Small intestine (tissue), 7 donors: ENCODE data around the gene BHLHE40. TPM values are rescaled to one million over a fixed set of nuclear protein-coding genes. Genes with fewer than 3 reads are reported as not detected.

Experiments
- DNase-seq, 2 donors: peaks; one replicate each; pipeline versions ENCODE4 v3.0.0 to v3.0.0-alpha.2; 2013
- FAIRE-seq: peaks from 2 replicates; lab custom pipeline; 2012; peaks lifted over from hg19 to GRCh38; lab: Jason Lieb, UNC
- H3K27ac ChIP-seq, 3 donors: one replicate each; pipeline ENCODE4 v1.5.1; 2013; ENCODE audit warnings: low read length in 2 of 3, mild to moderate bottlenecking in 2 of 3, control low read depth in 1 of 3, inconsistent platforms in 1 of 3, low read depth in 1 of 3, moderate library complexity in 1 of 3
- H3K27me3 ChIP-seq, 3 donors: one replicate each; pipeline ENCODE4 v1.6.1; 2013; ENCODE audit warnings: low read length in 3 of 3, inconsistent platforms in 1 of 3; ENCODE audit not compliant: control insufficient read depth in 3 of 3, insufficient read depth in 3 of 3
- H3K36me3 ChIP-seq, 3 donors: one replicate each; pipeline ENCODE4 v1.6.1; 2013; ENCODE audit warnings: low read length in 3 of 3, inconsistent platforms in 1 of 3, low read depth in 1 of 3, mild to moderate bottlenecking in 1 of 3, moderate library complexity in 1 of 3; ENCODE audit not compliant: control insufficient read depth in 3 of 3, insufficient read depth in 2 of 3
- H3K4me1 ChIP-seq, 3 donors: one replicate each; pipeline ENCODE4 v1.6.1; 2013; ENCODE audit warnings: low read length in 2 of 3, inconsistent platforms in 1 of 3, low read depth in 1 of 3, mild to moderate bottlenecking in 1 of 3, moderate library complexity in 1 of 3; ENCODE audit not compliant: control insufficient read depth in 3 of 3, insufficient read depth in 2 of 3
- H3K4me3 ChIP-seq, 3 donors: one replicate each; pipeline ENCODE4 v1.5.1; 2013; ENCODE audit warnings: low read length in 3 of 3, control low read depth in 1 of 3, inconsistent platforms in 1 of 3, low read depth in 1 of 3, mild to moderate bottlenecking in 1 of 3, moderate library complexity in 1 of 3
- H3K9me3 ChIP-seq, 2 donors: one replicate each; pipeline ENCODE4 v1.6.1; 2013; ENCODE audit warnings: low read depth in 1 of 2, low read length in 1 of 2; ENCODE audit not compliant: control insufficient read depth in 2 of 2, insufficient read depth in 1 of 2
- WGBS, 3 donors: extraction: QIAGEN DNeasy Blood & Tissue Kit; methylation state at CpG; one replicate each; pipeline ENCODE4 v1.1.7; 2013; 5-methylcytosine and 5-hydroxymethylcytosine counted together
- polyA plus RNA-seq, 4 donors: library from polyadenylated mRNA; stranded (reverse) in 3 of 4; unstranded in 1 of 4; fragments of 200-250 nt in 3 of 4; fragments of 120-200 nt in 1 of 4; gene quantifications; one replicate each; pipeline versions ENCODE4 v1.2.1 to v1.2.3, GENCODE V29; 2013
- donor health status: healthy with polysubstance abuse.
- donor health status: control.
- donor health status: control.
- donor health status: Bipolar disorder and iron deficiency.
- donor health status: healthy.

The BHLHE40 gene
- polyA plus RNA-seq, 4 donors, result 6.3 to 93.3 (median 19.7) TPM

GRCh38 chr3:5019411-5020241, 40.4 kb downstream of the BHLHE40 start:
- WGBS, 3 donors, result 74 to 78% (median 77%) methylated on average over 19 of the region's 19 CpGs
- FAIRE-seq (no peak), DNase-seq (peak; percentile 30 to 48)
- H3K4me3 ChIP-seq, result no peak overlapping the region
- no peaks in the 10 kb centered on the region for H3K27me3 ChIP-seq
- no peaks in the 10 kb centered on the region for H3K9me3 ChIP-seq
- H3K36me3 ChIP-seq, result no peaks in the 10 kb centered on the region
- H3K4me1 ChIP-seq, result peaks cover 4 to 39% (median 7%) of the 10 kb centered on the region in 3 donors
- no peak overlapping the region for H3K27ac ChIP-seq

GRCh38 chr3:5020242-5020722, 41.0 kb downstream of the BHLHE40 start:
- DNase-seq (no peak), FAIRE-seq (no peak)
- no peak overlapping the region for H3K4me3 ChIP-seq
- no peaks in the 10 kb centered on the region for H3K36me3 ChIP-seq
- H3K27me3 ChIP-seq, result no peaks in the 10 kb centered on the region
- H3K27ac ChIP-seq, result no peak overlapping the region
- 72 to 91% (median 87%) methylated on average over 7 of the region's 7 CpGs for WGBS, 3 donors
- H3K4me1 ChIP-seq, result peaks cover 4 to 34% (median 7%) of the 10 kb centered on the region in 3 donors
- no peaks in the 10 kb centered on the region for H3K9me3 ChIP-seq

GRCh38 chr3:5021116-5022092, 42.2 kb downstream of the BHLHE40 start:
- H3K27me3 ChIP-seq, result no peaks in the 10 kb centered on the region
- no peaks in the 10 kb centered on the region for H3K36me3 ChIP-seq
- peaks cover 4 to 27% (median 7%) of the 10 kb centered on the region in 3 donors for H3K4me1 ChIP-seq
- no peak overlapping the region for H3K4me3 ChIP-seq
- no peak for DNase-seq
- no peak overlapping the region for H3K27ac ChIP-seq
- WGBS, 3 donors, result 86 to 91% (median 89%) methylated on average over 17 of the region's 17 CpGs
- no peak for FAIRE-seq
- H3K9me3 ChIP-seq, result no peaks in the 10 kb centered on the region

- H3K9me3 ChIP-seq, result peaks cover 0 to 3% of the 10 kb centered on the region in 2 donors
- H3K4me1 ChIP-seq, result peaks cover 0 to 23% (median 3%) of the 10 kb centered on the region in 3 donors
- H3K4me3 ChIP-seq, result no peak overlapping the region
- FAIRE-seq (no peak), DNase-seq (no peak)
- no peaks in the 10 kb centered on the region for H3K27me3 ChIP-seq
- no peak overlapping the region for H3K27ac ChIP-seq
- no peaks in the 10 kb centered on the region for H3K36me3 ChIP-seq
- 67 to 84% (median 82%) methylated on average over 6 of the region's 6 CpGs for WGBS, 3 donors
These were observed 43.1 kb downstream of the BHLHE40 start for GRCh38 chr3:5022187-5022965.

- Histone ChIP-seq H3K36me3 (no peaks in the 10 kb centered on the region), H3K27me3 (no peaks in the 10 kb centered on the region), H3K4me3 (no peak overlapping the region), H3K27ac (no peak overlapping the region), H3K4me1 (peaks cover 0 to 15% (median 3%) of the 10 kb centered on the region in 3 donors), H3K9me3 (peaks cover 0 to 4% of the 10 kb centered on the region in 2 donors)
- FAIRE-seq, result no peak
- no peak for DNase-seq
- 72 to 77% (median 75%) methylated on average over 15 of the region's 15 CpGs for WGBS, 3 donors
These were observed 43.9 kb downstream of the BHLHE40 start for GRCh38 chr3:5022966-5023776.

GRCh38 chr3:5023777-5024346, 44.6 kb downstream of the BHLHE40 start:
- no peak for FAIRE-seq
- Histone ChIP-seq H3K36me3 (no peaks in the 10 kb centered on the region), H3K9me3 (peaks cover 0 to 4% of the 10 kb centered on the region in 2 donors), H3K27ac (no peak overlapping the region), H3K27me3 (no peaks in the 10 kb centered on the region), H3K4me3 (no peak overlapping the region), H3K4me1 (peaks cover 0 to 8% (median 0%) of the 10 kb centered on the region in 3 donors)
- no peak for DNase-seq
- 89 to 91% (median 91%) methylated on average over 9 of the region's 9 CpGs for WGBS, 3 donors

GRCh38 chr3:5026046-5026362, 46.8 kb downstream of the BHLHE40 start:
- no peak overlapping the region for H3K4me3 ChIP-seq

More at GRCh38 chr3:5026046-5026362, 46.8 kb downstream of the BHLHE40 start:
- WGBS, 3 donors, result 48 to 52% (median 51%) methylated on average over 5 of the region's 5 CpGs
- DNase-seq, result no peak
- H3K36me3 ChIP-seq, result no peaks in the 10 kb centered on the region
- H3K9me3 ChIP-seq, result peaks cover 0 to 4% of the 10 kb centered on the region in 2 donors
- peaks cover 0 to 3% (median 0%) of the 10 kb centered on the region in 3 donors for H3K4me1 ChIP-seq
- no peak for FAIRE-seq
- peak overlapping the region in 1 of 3 donors; percentile 72 for H3K27ac ChIP-seq
- H3K27me3 ChIP-seq, result no peaks in the 10 kb centered on the region
